Measurements from ENCODE around the gene CAMSAP2. TPM values are rescaled to one million over a fixed set of nuclear protein-coding genes. Genes with fewer than 3 reads are reported as not detected.

CAMSAP2 gene
- total and polyA plus RNA-seq, 10 of the 15 experiments (the other 5 are each of a cell fraction or from before 2014, with no cell fraction given) = 3.9 to 19.8 (median 8.0) TPM

- in situ Hi-C loops (cut with MboI) = no loop called here
- no peaks in the 10 kb centered on the region for H4K20me1 ChIP-seq (ENCODE audit: control insufficient read depth, insufficient read depth)
- H3K4me2 ChIP-seq (ENCODE audit: control insufficient read depth, insufficient read depth) = no peak overlapping the region
- H2AFZ ChIP-seq (ENCODE audit: control insufficient read depth, low read depth, low read length) = no peak overlapping the region
- FAIRE-seq = no peak
- H3K9ac ChIP-seq (ENCODE audit: control insufficient read depth, insufficient read depth, low read length) = no peak overlapping the region
- no peak overlapping the region for H3K27ac ChIP-seq (ENCODE audit: control insufficient read depth, insufficient read depth)
- DNase-seq (ENCODE audit: low read depth, low spot score) = no peak
- H3K27me3 ChIP-seq (replicated peaks in 1 of 2; ENCODE audit: control insufficient read depth in 2 of 2, insufficient read depth in 2 of 2, low read length in 1 of 2) = no peaks in the 10 kb centered on the region
- intact Hi-C loops (cut with micrococcal nuclease; ENCODE audit: unreplicated experiment) = no loop called here
- TF ChIP-seq RUNX3 (IDR thresholded peaks at IDR 0.05; ENCODE audit: low read length) (no peak), FOXK2 (IDR thresholded peaks at IDR 0.05) (no peak), NR2C1 (IDR thresholded peaks at IDR 0.05) (no peak), SPI1 (IDR thresholded peaks at IDR 0.05; ENCODE audit: borderline replicate concordance, insufficient read depth, low read depth, low read length) (no peak), JUND (IDR thresholded peaks at IDR 0.05; ENCODE audit: low read depth, low read length) (no peak), NFIC (IDR thresholded peaks at IDR 0.05; ENCODE audit: low read depth, low read length) (no peak), RBBP5 (conservative IDR thresholded peaks at IDR 0.05) (no peak), PAX8 (IDR thresholded peaks at IDR 0.05) (no peak), BRCA1 (IDR thresholded peaks at IDR 0.05; ENCODE audit: low read depth, low read length) (no peak), NBN (IDR thresholded peaks at IDR 0.05) (no peak), RFX5 (IDR thresholded peaks at IDR 0.05; ENCODE audit: low read depth, low read length) (no peak)
- TF ChIP-seq, protein P1, sequence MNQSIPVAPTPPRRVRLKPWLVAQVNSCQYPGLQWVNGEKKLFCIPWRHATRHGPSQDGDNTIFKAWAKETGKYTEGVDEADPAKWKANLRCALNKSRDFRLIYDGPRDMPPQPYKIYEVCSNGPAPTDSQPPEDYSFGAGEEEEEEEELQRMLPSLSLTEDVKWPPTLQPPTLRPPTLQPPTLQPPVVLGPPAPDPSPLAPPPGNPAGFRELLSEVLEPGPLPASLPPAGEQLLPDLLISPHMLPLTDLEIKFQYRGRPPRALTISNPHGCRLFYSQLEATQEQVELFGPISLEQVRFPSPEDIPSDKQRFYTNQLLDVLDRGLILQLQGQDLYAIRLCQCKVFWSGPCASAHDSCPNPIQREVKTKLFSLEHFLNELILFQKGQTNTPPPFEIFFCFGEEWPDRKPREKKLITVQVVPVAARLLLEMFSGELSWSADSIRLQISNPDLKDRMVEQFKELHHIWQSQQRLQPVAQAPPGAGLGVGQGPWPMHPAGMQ (IDR thresholded peaks at IDR 0.05; ENCODE audit: borderline replicate concordance) = no peak
- TF ChIP-seq, protein P2, sequence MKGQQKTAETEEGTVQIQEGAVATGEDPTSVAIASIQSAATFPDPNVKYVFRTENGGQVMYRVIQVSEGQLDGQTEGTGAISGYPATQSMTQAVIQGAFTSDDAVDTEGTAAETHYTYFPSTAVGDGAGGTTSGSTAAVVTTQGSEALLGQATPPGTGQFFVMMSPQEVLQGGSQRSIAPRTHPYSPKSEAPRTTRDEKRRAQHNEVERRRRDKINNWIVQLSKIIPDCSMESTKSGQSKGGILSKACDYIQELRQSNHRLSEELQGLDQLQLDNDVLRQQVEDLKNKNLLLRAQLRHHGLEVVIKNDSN (IDR thresholded peaks at IDR 0.05; ENCODE audit: borderline replicate concordance, extremely low read length, insufficient read depth, low read depth, low read length) = no peak
- TF ChIP-seq, protein P3, sequence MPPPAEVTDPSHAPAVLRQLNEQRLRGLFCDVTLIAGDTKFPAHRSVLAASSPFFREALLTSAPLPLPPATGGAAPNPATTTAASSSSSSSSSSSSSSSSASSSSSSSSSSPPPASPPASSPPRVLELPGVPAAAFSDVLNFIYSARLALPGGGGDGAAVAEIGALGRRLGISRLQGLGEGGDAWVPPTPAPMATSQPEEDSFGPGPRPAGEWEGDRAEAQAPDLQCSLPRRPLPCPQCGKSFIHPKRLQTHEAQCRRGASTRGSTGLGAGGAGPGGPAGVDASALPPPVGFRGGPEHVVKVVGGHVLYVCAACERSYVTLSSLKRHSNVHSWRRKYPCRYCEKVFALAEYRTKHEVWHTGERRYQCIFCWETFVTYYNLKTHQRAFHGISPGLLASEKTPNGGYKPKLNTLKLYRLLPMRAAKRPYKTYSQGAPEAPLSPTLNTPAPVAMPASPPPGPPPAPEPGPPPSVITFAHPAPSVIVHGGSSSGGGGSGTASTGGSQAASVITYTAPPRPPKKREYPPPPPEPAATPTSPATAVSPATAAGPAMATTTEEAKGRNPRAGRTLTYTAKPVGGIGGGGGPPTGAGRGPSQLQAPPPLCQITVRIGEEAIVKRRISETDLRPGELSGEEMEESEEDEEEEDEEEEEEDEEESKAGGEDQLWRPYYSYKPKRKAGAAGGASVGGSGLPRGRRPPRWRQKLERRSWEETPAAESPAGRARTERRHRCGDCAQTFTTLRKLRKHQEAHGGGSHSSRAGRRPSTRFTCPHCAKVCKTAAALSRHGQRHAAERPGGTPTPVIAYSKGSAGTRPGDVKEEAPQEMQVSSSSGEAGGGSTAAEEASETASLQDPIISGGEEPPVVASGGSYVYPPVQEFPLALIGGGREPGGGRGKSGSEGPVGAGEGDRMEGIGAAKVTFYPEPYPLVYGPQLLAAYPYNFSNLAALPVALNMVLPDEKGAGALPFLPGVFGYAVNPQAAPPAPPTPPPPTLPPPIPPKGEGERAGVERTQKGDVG (CRISPR knock-in tag; IDR thresholded peaks at IDR 0.05) = no peak
- no peaks in the 10 kb centered on the region; the same call in 1 of the 2 replicates for H3K79me2 ChIP-seq (ENCODE audit: control insufficient read depth, insufficient read depth, low read length)
- no TSS peak for BruUV-seq (replicated peaks)
- ChIA-PET POLR2A (interaction anchor here (0.8 to 1.5 kb wide), 2 partner anchors 13 to 64 kb away, joined by 3 read pairs; no protein-coding TSS in a partner anchor), RAD21 (ENCODE audit: unreplicated experiment) (interaction anchor here (1.1 to 1.9 kb wide), 5 partner anchors 9 to 171 kb away, joined by 3 to 11 read pairs (median 4); no protein-coding TSS in a partner anchor), CTCF (interaction anchor here (0.5 to 4.5 kb wide), 12 partner anchors 9 to 182 kb away, joined by 3 to 23 read pairs (median 4); no protein-coding TSS in a partner anchor), SMC1A (ENCODE audit: uncharacterized antibody, unreplicated experiment) (interaction anchor here (0.7 to 5.3 kb wide), 12 partner anchors 9 to 171 kb away, joined by 3 to 29 read pairs (median 4); no protein-coding TSS in a partner anchor)
- H3K4me3 ChIP-seq = no peak overlapping the region
- H3K4me1 ChIP-seq (ENCODE audit: control insufficient read depth, insufficient read depth, low read length) = no peaks in the 10 kb centered on the region; the same call in 1 of the 2 replicates
- ATAC-seq = no peak
- H3K36me3 ChIP-seq (ENCODE audit: control insufficient read depth in 2 of 2, insufficient read depth in 2 of 2, low read length in 1 of 2) = no peaks in the 10 kb centered on the region
- H3K9me3 ChIP-seq (replicated peaks; ENCODE audit: control insufficient read depth, insufficient read depth, low read length) = no peaks in the 10 kb centered on the region; the same call in 2 of the 3 replicates
- 29% methylated on average over 2 of the region's 2 CpGs for WGBS (ENCODE audit: insufficient coverage, insufficient replicate concordance, low lambda C conversion rate, missing lambda C conversion rate)
Measured at GRCh38 chr1:200793677-200794076, 55.0 kb downstream of the CAMSAP2 start.

Data from GM12878 (cell line).